ENCODE results near the gene TLX2.

GRCh38 chr2:74493546-74493945 lies 20.7 kb upstream of the TLX2 start:
- TF ChIP-seq CTCF (IDR thresholded peaks at IDR 0.05; ENCODE audit: low read depth, low read length, missing input control), result no peak
- no peak for TF ChIP-seq RXRA (IDR thresholded peaks at IDR 0.05)
- TF ChIP-seq SP1 (IDR thresholded peaks at IDR 0.05), result no peak
- TF ChIP-seq FOXA1 (IDR thresholded peaks at IDR 0.05), result no peak
- no peak for TF ChIP-seq RAD21 (IDR thresholded peaks at IDR 0.05)
- TF ChIP-seq REST (IDR thresholded peaks at IDR 0.05), result no peak
- TF ChIP-seq MAX (IDR thresholded peaks at IDR 0.05), result no peak

All from liver (tissue), 3 donors.